ENCODE data around the gene RPN1.
A peak's percentile ranks its signal among the peaks of the same experiment; 100 is the strongest.

The RPN1 gene

GRCh38 chr3:128650096-128651050 lies at the start of gene RPN1:
TSS of gene RPN1 (minus strand) at chr3:128650818. CDS start at chr3:128650800, 18 bp downstream.
- Mint-ChIP-seq H3K4me1 (peaks cover 24% of the 10 kb centered on the region), H3K27me3 (no peaks in the 10 kb centered on the region), H3K9me3 (no peaks in the 10 kb centered on the region), H3K36me3 (ENCODE audit: insufficient read depth) (peaks cover 15% of the 10 kb centered on the region), H3K4me3 (peak within 1 kb of the TSS; percentile 83), H3K27ac (ENCODE audit: low read depth) (peak within 1 kb of the TSS; percentile 93)
- ATAC-seq (replicated peaks; ENCODE audit: extremely low read depth, poor library complexity, severe bottlenecking) (peak; percentile 94), DNase-seq (ENCODE audit: low spot score in 2 of 2) (peak; percentile 92 to 96)

- peak; percentile 58 for ATAC-seq (replicated peaks; ENCODE audit: extremely low read depth, poor library complexity, severe bottlenecking)
- Mint-ChIP-seq H3K4me1 (no peaks in the 10 kb centered on the region), H3K36me3 (ENCODE audit: insufficient read depth) (peaks cover 3% of the 10 kb centered on the region), H3K9me3 (no peaks in the 10 kb centered on the region), H3K27me3 (no peaks in the 10 kb centered on the region), H3K27ac (ENCODE audit: low read depth) (no peak overlapping the region), H3K4me3 (peak overlapping the region; percentile 68)
- DNase-seq (ENCODE audit: low spot score in 2 of 2), result no peak
Measured at GRCh38 chr3:128698211-128699047, 47.8 kb upstream of the RPN1 start.

- H3K4me1 Mint-ChIP-seq, result no peaks in the 10 kb centered on the region
- no peak for DNase-seq (ENCODE audit: low spot score in 2 of 2)
- peak overlapping the region; percentile 4 for H3K4me3 Mint-ChIP-seq
- peaks cover 3% of the 10 kb centered on the region for H3K36me3 Mint-ChIP-seq (ENCODE audit: insufficient read depth)
- no peak for ATAC-seq (replicated peaks; ENCODE audit: extremely low read depth, poor library complexity, severe bottlenecking)
- no peak overlapping the region for H3K27ac Mint-ChIP-seq (ENCODE audit: low read depth)
- H3K9me3 Mint-ChIP-seq, result no peaks in the 10 kb centered on the region
- no peaks in the 10 kb centered on the region for H3K27me3 Mint-ChIP-seq
Measured at GRCh38 chr3:128697341-128697740, 46.7 kb upstream of the RPN1 start.

GRCh38 chr3:128693696-128694095 lies 43.1 kb upstream of the RPN1 start:
- no peak for DNase-seq (ENCODE audit: low spot score in 2 of 2)
- no peaks in the 10 kb centered on the region for H3K27me3 Mint-ChIP-seq
- H3K4me1 Mint-ChIP-seq, result no peaks in the 10 kb centered on the region
- no peaks in the 10 kb centered on the region for H3K36me3 Mint-ChIP-seq (ENCODE audit: insufficient read depth)
- H3K27ac Mint-ChIP-seq (ENCODE audit: low read depth), result no peak overlapping the region
- ATAC-seq (replicated peaks; ENCODE audit: extremely low read depth, poor library complexity, severe bottlenecking), result no peak
- H3K4me3 Mint-ChIP-seq, result no peak overlapping the region
- H3K9me3 Mint-ChIP-seq, result no peaks in the 10 kb centered on the region

- H3K4me3 Mint-ChIP-seq, result no peak overlapping the region
- no peaks in the 10 kb centered on the region for H3K36me3 Mint-ChIP-seq (ENCODE audit: insufficient read depth)
- ATAC-seq (replicated peaks; ENCODE audit: extremely low read depth, poor library complexity, severe bottlenecking) (no peak), DNase-seq (ENCODE audit: low spot score in 2 of 2) (no peak)
- H3K4me1 Mint-ChIP-seq, result peaks cover 4% of the 10 kb centered on the region
- no peak overlapping the region for H3K27ac Mint-ChIP-seq (ENCODE audit: low read depth)
- H3K27me3 Mint-ChIP-seq, result no peaks in the 10 kb centered on the region
- no peaks in the 10 kb centered on the region for H3K9me3 Mint-ChIP-seq
Measured at GRCh38 chr3:128689060-128689459, 38.4 kb upstream of the RPN1 start.

GRCh38 chr3:128686465-128686864 lies 35.8 kb upstream of the RPN1 start:
- H3K4me1 Mint-ChIP-seq, result peaks cover 6% of the 10 kb centered on the region

GRCh38 chr3:128684986-128685726 lies 34.5 kb upstream of the RPN1 start:
- Mint-ChIP-seq H3K4me3 (no peak overlapping the region), H3K36me3 (ENCODE audit: insufficient read depth) (peaks cover 12% of the 10 kb centered on the region)

More at GRCh38 chr3:128686465-128686864, 35.8 kb upstream of the RPN1 start:
- DNase-seq (ENCODE audit: low spot score in 2 of 2) (no peak), ATAC-seq (replicated peaks; ENCODE audit: extremely low read depth, poor library complexity, severe bottlenecking) (no peak)
- H3K27ac Mint-ChIP-seq (ENCODE audit: low read depth), result no peak overlapping the region
- H3K27me3 Mint-ChIP-seq, result no peaks in the 10 kb centered on the region
- H3K9me3 Mint-ChIP-seq, result no peaks in the 10 kb centered on the region
- H3K4me3 Mint-ChIP-seq, result no peak overlapping the region
- peaks cover 5% of the 10 kb centered on the region for H3K36me3 Mint-ChIP-seq (ENCODE audit: insufficient read depth)

GRCh38 chr3:128683957-128684356 lies 33.3 kb upstream of the RPN1 start:
- H3K27me3 Mint-ChIP-seq, result no peaks in the 10 kb centered on the region
- DNase-seq (ENCODE audit: low spot score in 2 of 2) (no peak), ATAC-seq (replicated peaks; ENCODE audit: extremely low read depth, poor library complexity, severe bottlenecking) (no peak)
- H3K4me1 Mint-ChIP-seq, result peaks cover 16% of the 10 kb centered on the region
- H3K9me3 Mint-ChIP-seq, result no peaks in the 10 kb centered on the region
- no peak overlapping the region for H3K27ac Mint-ChIP-seq (ENCODE audit: low read depth)
- H3K36me3 Mint-ChIP-seq (ENCODE audit: insufficient read depth), result peaks cover 17% of the 10 kb centered on the region
- H3K4me3 Mint-ChIP-seq, result no peak overlapping the region

More at GRCh38 chr3:128684986-128685726, 34.5 kb upstream of the RPN1 start:
- Mint-ChIP-seq H3K9me3 (no peaks in the 10 kb centered on the region), H3K27ac (ENCODE audit: low read depth) (no peak overlapping the region), H3K4me1 (peaks cover 16% of the 10 kb centered on the region), H3K27me3 (no peaks in the 10 kb centered on the region)
- no peak for ATAC-seq (replicated peaks; ENCODE audit: extremely low read depth, poor library complexity, severe bottlenecking)
- DNase-seq (ENCODE audit: low spot score in 2 of 2), result no peak

- Mint-ChIP-seq H3K27ac (ENCODE audit: low read depth) (peak overlapping the region; percentile 89), H3K36me3 (ENCODE audit: insufficient read depth) (peaks cover 17% of the 10 kb centered on the region), H3K27me3 (no peaks in the 10 kb centered on the region), H3K9me3 (no peaks in the 10 kb centered on the region), H3K4me3 (peak overlapping the region; percentile 80), H3K4me1 (peaks cover 16% of the 10 kb centered on the region)
- no peak for DNase-seq (ENCODE audit: low spot score in 2 of 2)
- ATAC-seq (replicated peaks; ENCODE audit: extremely low read depth, poor library complexity, severe bottlenecking), result no peak
Measured at GRCh38 chr3:128681369-128681829, 30.8 kb upstream of the RPN1 start.

- ATAC-seq (replicated peaks; ENCODE audit: extremely low read depth, poor library complexity, severe bottlenecking), result peak; percentile 93
- Mint-ChIP-seq H3K36me3 (ENCODE audit: insufficient read depth) (peaks cover 17% of the 10 kb centered on the region), H3K4me3 (peak overlapping the region; percentile 80), H3K4me1 (peaks cover 16% of the 10 kb centered on the region), H3K27me3 (no peaks in the 10 kb centered on the region), H3K9me3 (no peaks in the 10 kb centered on the region), H3K27ac (ENCODE audit: low read depth) (peak overlapping the region; percentile 89)
- peak; percentile 95 for DNase-seq (ENCODE audit: low spot score in 2 of 2)
Measured at GRCh38 chr3:128680603-128681368, 30.2 kb upstream of the RPN1 start.

- ATAC-seq (replicated peaks; ENCODE audit: extremely low read depth, poor library complexity, severe bottlenecking), result no peak
- Mint-ChIP-seq H3K9me3 (no peaks in the 10 kb centered on the region), H3K4me1 (peaks cover 16% of the 10 kb centered on the region), H3K4me3 (peak overlapping the region; percentile 80), H3K27me3 (no peaks in the 10 kb centered on the region), H3K27ac (ENCODE audit: low read depth) (peak overlapping the region; percentile 29), H3K36me3 (ENCODE audit: insufficient read depth) (peaks cover 20% of the 10 kb centered on the region)
- no peak for DNase-seq (ENCODE audit: low spot score in 2 of 2)
Measured at GRCh38 chr3:128679338-128679737, 28.7 kb upstream of the RPN1 start.
